Vagina (tissue), 2 donors: ENCODE results near the gene IMMP2L. TPM values are rescaled to one million over a fixed set of nuclear protein-coding genes. Genes with fewer than 3 reads are reported as not detected.
"Not testable (repeated sequence)": the region's sequence is repeated elsewhere in the genome, so short reads cannot be mapped to it uniquely, and the experiment has no call there.

ENCODE experiments used
- DNase-seq, 2 donors: peaks; one replicate each; pipeline ENCODE4 v3.0.0-alpha.2; 2017; ENCODE audit errors: extremely low spot score in 2 of 2
- H3K27ac ChIP-seq: fragments of 200-600 bp; sonication (generic); one replicate; pipeline ENCODE4 v1.5.1; 2019
- H3K27me3 ChIP-seq: fragments of 200-600 bp; sonication (generic); one replicate; pipeline ENCODE4 v1.5.1; 2019
- H3K36me3 ChIP-seq, 2 donors: fragments of 200-600 bp; sonication (generic); one replicate each; pipeline ENCODE4 v1.5.1; 2017 to 2019
- H3K4me1 ChIP-seq: fragments of 200-600 bp; sonication (generic); one replicate; pipeline ENCODE4 v1.5.1; 2019
- H3K4me3 ChIP-seq, 2 donors: fragments of 200-600 bp; sonication (generic); 1 replicate in 1 of 2; 2 replicates in 1 of 2; pipeline ENCODE4 v1.5.1; 2016 to 2019
- H3K9me3 ChIP-seq: fragments of 200-600 bp; sonication (generic); one replicate; pipeline ENCODE4 v1.5.1; 2019
- CTCF ChIP-seq, 3 experiments: fragments of 450-650 bp in 2 of 3; fragments of 200-600 bp in 1 of 3; sonication (generic) in 1 of 3; IDR thresholded peaks; one replicate each; pipeline ENCODE4 v1.5.1; 2017 to 2019; ENCODE audit warnings: antibody characterized with exemption in 3 of 3, mild to moderate bottlenecking in 2 of 3, moderate library complexity in 2 of 3
- POLR2A ChIP-seq, 2 donors: fragments of 450-650 bp; IDR thresholded peaks; one replicate each; pipeline ENCODE4 v1.6.1; 2017; ENCODE audit warnings: antibody characterized with exemption in 2 of 2, mild to moderate bottlenecking in 2 of 2, moderate library complexity in 2 of 2
- POLR2AphosphoS5 ChIP-seq, 2 donors: sonication (generic); formaldehyde crosslinking; IDR thresholded peaks; one replicate each; pipeline ENCODE4 v1.9.0; 2017; ENCODE audit warnings: antibody characterized with exemption in 2 of 2, mild to moderate bottlenecking in 2 of 2, low read depth in 1 of 2; ENCODE audit not compliant: insufficient read depth in 1 of 2
- intact Hi-C: fragments of 100-400 bp; cut with DNase I; formaldehyde crosslinking; loops from one replicate; pipeline ENCODE4 v1.15.1; 2023
- total RNA-seq: library from RNA; depleted of rRNA; stranded (reverse); fragments of >200 nt; gene quantifications from one replicate; pipeline ENCODE4 v1.2.3, GENCODE V29; 2016

IMMP2L gene
- total RNA-seq, 1 donor from 2014 or later: 13.3 TPM

- H3K36me3 ChIP-seq: no peaks in the 10 kb centered on the region
- no peak for DNase-seq
- no peak overlapping the region for H3K4me3 ChIP-seq
- no peaks in the 10 kb centered on the region for H3K4me1 ChIP-seq
- TF ChIP-seq CTCF (IDR thresholded peaks at IDR 0.05) (no peak), POLR2A (IDR thresholded peaks at IDR 0.05) (no peak), POLR2AphosphoS5 (IDR thresholded peaks at IDR 0.05; ENCODE audit: insufficient read depth in 1 of 2, low read depth in 1 of 2) (no peak)
- H3K9me3 ChIP-seq: no peaks in the 10 kb centered on the region
- intact Hi-C loops: no loop called here
- H3K27ac ChIP-seq: no peak overlapping the region
- H3K27me3 ChIP-seq: no peaks in the 10 kb centered on the region
These were observed 24.6 kb upstream of the IMMP2L start for GRCh38 chr7:111586711-111587409.

- intact Hi-C loops, H3K4me1 ChIP-seq, H3K27ac ChIP-seq, H3K36me3 ChIP-seq, DNase-seq, H3K4me3 ChIP-seq, H3K9me3 ChIP-seq, H3K27me3 ChIP-seq: not testable (repeated sequence)
These were observed 19.6 kb upstream of the IMMP2L start for GRCh38 chr7:111581784-111582488.

DNA sequence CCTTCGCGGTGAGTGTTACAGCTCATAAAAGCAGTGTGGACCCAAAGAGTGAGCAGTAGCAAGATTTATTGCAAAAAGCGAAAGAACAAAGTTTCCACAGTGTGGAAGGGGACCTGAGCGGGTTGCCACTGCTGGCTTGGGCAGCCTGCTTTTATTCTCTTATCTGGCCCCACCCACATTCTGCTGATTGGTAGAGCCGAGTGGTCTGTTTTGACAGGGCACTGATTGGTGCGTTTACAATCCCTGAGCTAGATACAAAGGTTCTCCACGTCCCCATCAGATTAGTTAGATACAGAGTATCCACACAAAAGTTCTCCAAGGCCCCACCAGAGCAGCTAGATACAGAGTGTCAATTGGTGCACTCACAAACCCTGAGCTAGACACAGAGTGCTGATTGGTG, 18.9 kb upstream of the IMMP2L start:
- H3K9me3 ChIP-seq, H3K27me3 ChIP-seq, H3K4me3 ChIP-seq, H3K36me3 ChIP-seq, intact Hi-C loops, H3K4me1 ChIP-seq, H3K27ac ChIP-seq, DNase-seq: not testable (repeated sequence)

DNA sequence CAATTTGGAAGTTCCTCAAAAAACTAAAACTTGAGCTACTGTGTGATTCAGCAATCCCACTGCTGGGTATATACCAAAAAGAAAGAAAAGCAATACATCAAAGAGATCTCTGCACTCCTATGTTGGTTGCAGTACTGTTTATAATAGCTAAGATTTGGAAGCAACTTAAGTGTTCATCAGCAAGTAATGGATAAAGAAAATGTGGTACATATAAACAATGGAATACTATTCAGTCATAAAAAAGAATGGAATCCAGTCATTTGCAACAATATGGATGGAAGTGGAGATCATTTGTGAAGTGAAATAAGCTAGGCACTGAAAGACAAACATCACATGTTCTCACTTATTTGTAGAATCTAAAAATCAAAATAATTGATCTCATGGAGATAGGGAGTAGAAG, 16.5 kb upstream of the IMMP2L start:
- H3K36me3 ChIP-seq: no peaks in the 10 kb centered on the region
- TF ChIP-seq CTCF (IDR thresholded peaks at IDR 0.05): no peak
- TF ChIP-seq POLR2A (IDR thresholded peaks at IDR 0.05): no peak
- TF ChIP-seq POLR2AphosphoS5 (IDR thresholded peaks at IDR 0.05; ENCODE audit: insufficient read depth in 1 of 2, low read depth in 1 of 2): no peak
- intact Hi-C loops: no loop called here
- H3K27me3 ChIP-seq: no peaks in the 10 kb centered on the region
- H3K4me1 ChIP-seq: no peaks in the 10 kb centered on the region
- no peak overlapping the region for H3K27ac ChIP-seq
- no peak overlapping the region for H3K4me3 ChIP-seq
- no peaks in the 10 kb centered on the region for H3K9me3 ChIP-seq
- DNase-seq: no peak

GRCh38 chr7:111571720-111572119, 9.4 kb upstream of the IMMP2L start:
- no peak for DNase-seq
- H3K9me3 ChIP-seq: no peaks in the 10 kb centered on the region
- TF ChIP-seq CTCF (IDR thresholded peaks at IDR 0.05): no peak
- no peak for TF ChIP-seq POLR2A (IDR thresholded peaks at IDR 0.05)
- TF ChIP-seq POLR2AphosphoS5 (IDR thresholded peaks at IDR 0.05; ENCODE audit: insufficient read depth in 1 of 2, low read depth in 1 of 2): no peak
- intact Hi-C loops: no loop called here
- no peak overlapping the region for H3K4me3 ChIP-seq
- no peaks in the 10 kb centered on the region for H3K36me3 ChIP-seq
- H3K27me3 ChIP-seq: no peaks in the 10 kb centered on the region
- no peaks in the 10 kb centered on the region for H3K4me1 ChIP-seq
- H3K27ac ChIP-seq: no peak overlapping the region

- Histone ChIP-seq H3K4me1 (no peaks in the 10 kb centered on the region), H3K36me3 (no peaks in the 10 kb centered on the region), H3K4me3 (no peak overlapping the region), H3K9me3 (no peaks in the 10 kb centered on the region), H3K27me3 (no peaks in the 10 kb centered on the region), H3K27ac (no peak overlapping the region)
- DNase-seq: no peak
- no peak for TF ChIP-seq POLR2AphosphoS5 (IDR thresholded peaks at IDR 0.05; ENCODE audit: insufficient read depth in 1 of 2, low read depth in 1 of 2)
- TF ChIP-seq POLR2A (IDR thresholded peaks at IDR 0.05): no peak
- TF ChIP-seq CTCF (IDR thresholded peaks at IDR 0.05): no peak
- intact Hi-C loops: no loop called here
These were observed 6.7 kb upstream of the IMMP2L start for GRCh38 chr7:111568870-111569462.
